Nephron progenitor cell (in vitro differentiated cells): ENCODE data around the gene CRYBG3.

Source experiments
- DNase-seq: peaks from one replicate; pipeline ENCODE4 v3.0.0; 2021
- H3K27ac Mint-ChIP-seq: 2 replicates; pipeline ENCODE4 v1.8.0; 2021; ENCODE audit warnings: mild to moderate bottlenecking, moderate library complexity, mixed read lengths
- H3K27me3 Mint-ChIP-seq: 2 replicates; pipeline ENCODE4 v1.8.0; 2021; ENCODE audit warnings: mild to moderate bottlenecking, low read depth, mixed read lengths; ENCODE audit not compliant: poor library complexity
- H3K36me3 Mint-ChIP-seq: 2 replicates; pipeline ENCODE4 v1.8.0; 2021; ENCODE audit warnings: low read depth, mixed read lengths
- H3K4me1 Mint-ChIP-seq: 2 replicates; pipeline ENCODE4 v1.8.0; 2021; ENCODE audit warnings: mixed read lengths
- H3K4me3 Mint-ChIP-seq: 2 replicates; pipeline ENCODE4 v1.8.0; 2021; ENCODE audit warnings: mild to moderate bottlenecking, moderate library complexity, mixed read lengths
- H3K9me3 Mint-ChIP-seq: 2 replicates; pipeline ENCODE4 v1.8.0; 2021; ENCODE audit warnings: mild to moderate bottlenecking, moderate library complexity, mixed read lengths
- CTCF ChIP-seq: fragments of 200-600 bp; sonication (generic); IDR thresholded peaks from 2 replicates; pipeline ENCODE4 v1.5.0; 2021; ENCODE audit warnings: antibody characterized with exemption

CRYBG3 gene

DNA sequence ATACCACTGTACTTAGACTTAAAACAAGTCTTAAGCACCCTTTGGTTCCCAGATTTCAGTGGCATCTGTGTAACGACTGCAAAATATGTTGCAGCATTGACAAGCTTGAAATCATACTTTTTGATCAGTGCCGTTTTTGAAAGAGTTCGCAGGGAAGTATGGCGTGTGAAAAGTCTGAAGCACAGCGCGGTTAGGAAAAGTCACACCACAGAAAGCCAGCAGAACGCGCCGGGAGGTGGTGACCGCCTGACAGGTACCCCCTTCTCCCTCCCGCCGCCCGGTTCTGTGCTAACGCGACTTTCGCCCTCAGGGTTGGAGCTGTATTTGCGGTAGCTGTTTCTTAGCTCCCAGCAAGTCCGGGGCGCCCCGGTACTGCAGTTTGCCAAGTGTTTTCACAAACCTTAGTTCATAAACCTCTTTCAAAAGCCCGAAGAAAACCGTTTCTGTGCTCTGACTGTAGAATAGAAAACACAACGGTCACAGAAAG is 481 bp upstream of the CRYBG3 start:
- Mint-ChIP-seq H3K9me3 (no peaks in the 10 kb centered on the region), H3K4me1 (peaks cover 38% of the 10 kb centered on the region), H3K27me3 (peaks cover 46% of the 10 kb centered on the region), H3K27ac (no peak overlapping the region), H3K4me3 (peak overlapping the region; percentile 99), H3K36me3 (no peaks in the 10 kb centered on the region)
- peak; percentile 47 for DNase-seq
- no peak for TF ChIP-seq CTCF

GRCh38 chr3:97822359-97822775 is 556 bp downstream of the CRYBG3 start:
- Mint-ChIP-seq H3K4me3 (peak overlapping the region; percentile 99), H3K27me3 (peaks cover 46% of the 10 kb centered on the region), H3K9me3 (no peaks in the 10 kb centered on the region), H3K4me1 (peaks cover 38% of the 10 kb centered on the region), H3K27ac (no peak overlapping the region), H3K36me3 (no peaks in the 10 kb centered on the region)
- peak; percentile 60 for DNase-seq
- TF ChIP-seq CTCF = no peak

- TF ChIP-seq CTCF = no peak
- Mint-ChIP-seq H3K4me1 (peaks cover 38% of the 10 kb centered on the region), H3K27me3 (peaks cover 46% of the 10 kb centered on the region), H3K27ac (no peak overlapping the region), H3K36me3 (no peaks in the 10 kb centered on the region), H3K4me3 (peak overlapping the region; percentile 99), H3K9me3 (no peaks in the 10 kb centered on the region)
- DNase-seq = no peak
Observed at GRCh38 chr3:97823046-97824004, 1.5 kb downstream of the CRYBG3 start.

GRCh38 chr3:97825101-97825500 is 3.3 kb downstream of the CRYBG3 start:
- Mint-ChIP-seq H3K4me1 (peaks cover 53% of the 10 kb centered on the region), H3K36me3 (no peaks in the 10 kb centered on the region), H3K9me3 (no peaks in the 10 kb centered on the region), H3K27ac (no peak overlapping the region), H3K27me3 (peaks cover 38% of the 10 kb centered on the region), H3K4me3 (no peak overlapping the region)
- TF ChIP-seq CTCF = no peak
- no peak for DNase-seq

DNA sequence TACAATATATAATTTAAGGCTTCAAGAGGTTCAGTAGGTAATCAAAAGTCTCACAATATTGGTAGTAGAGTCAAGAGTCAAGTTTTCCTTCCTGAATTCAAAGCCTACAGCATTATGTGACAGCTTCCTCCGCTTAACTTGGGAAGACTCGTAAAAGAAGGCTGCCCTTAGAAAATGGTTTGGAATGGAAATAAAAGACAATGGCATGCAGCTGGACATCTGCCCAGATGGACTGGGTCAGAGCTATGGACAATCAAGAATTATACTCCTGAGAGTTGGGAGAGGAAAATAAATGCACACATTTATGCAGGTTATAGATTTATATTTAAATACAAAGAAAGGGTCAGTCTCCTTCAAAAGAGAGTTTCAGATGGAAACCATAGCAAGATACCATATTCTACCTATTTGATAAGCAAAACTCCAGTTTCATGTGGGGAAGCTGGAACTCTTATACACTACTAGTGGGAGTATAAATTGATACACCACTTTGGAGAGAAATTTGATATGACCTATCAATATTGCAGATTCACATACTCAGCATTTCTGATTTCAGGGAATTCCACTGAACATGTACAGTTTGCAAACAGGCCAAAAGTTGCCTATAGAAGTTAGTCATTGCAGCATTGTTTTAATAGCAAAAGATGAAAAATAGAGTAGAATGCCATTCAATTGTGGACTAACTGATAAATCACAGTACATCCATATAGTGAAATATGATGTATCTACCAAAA is 6.1 kb downstream of the CRYBG3 start:
- Mint-ChIP-seq H3K36me3 (peaks cover 13% of the 10 kb centered on the region), H3K9me3 (peaks cover 12% of the 10 kb centered on the region), H3K4me3 (no peak overlapping the region), H3K27ac (no peak overlapping the region), H3K4me1 (peaks cover 45% of the 10 kb centered on the region), H3K27me3 (peaks cover 20% of the 10 kb centered on the region)
- DNase-seq = no peak
- no peak for TF ChIP-seq CTCF
